Uterus (tissue), 4 donors: ENCODE measurements around the gene CENPQ. TPM values are rescaled to one million over a fixed set of nuclear protein-coding genes. Genes with fewer than 3 reads are reported as not detected.

Experiments
- DNase-seq, 2 donors: peaks; one replicate each; pipeline ENCODE4 v3.0.0-alpha.2; 2019 to 2020
- H3K27ac ChIP-seq, 2 donors: fragments of 200-600 bp; sonication (generic); 1 replicate in 1 of 2; 2 replicates in 1 of 2; pipeline ENCODE4 v1.5.1; 2016 to 2018
- H3K27me3 ChIP-seq, 2 donors: fragments of 200-600 bp; sonication (generic); one replicate each; pipeline ENCODE4 v1.5.1; 2018 to 2019; ENCODE audit warnings: control low read depth in 1 of 2
- H3K36me3 ChIP-seq, 2 donors: fragments of 200-600 bp; sonication (generic); one replicate each; pipeline ENCODE4 v1.5.1; 2019; ENCODE audit warnings: control low read depth in 1 of 2
- H3K4me1 ChIP-seq, 2 donors: fragments of 200-600 bp; sonication (generic); one replicate each; pipeline ENCODE4 v1.5.1; 2018 to 2019; ENCODE audit warnings: control low read depth in 1 of 2
- H3K4me3 ChIP-seq, 2 donors: fragments of 200-600 bp; sonication (generic); 1 replicate in 1 of 2; 2 replicates in 1 of 2; pipeline ENCODE4 v1.5.1; 2018 to 2019; ENCODE audit warnings: mild to moderate bottlenecking in 1 of 2
- H3K9me3 ChIP-seq, 2 donors: fragments of 200-600 bp; sonication (generic); one replicate each; pipeline ENCODE4 v1.5.1; 2019; ENCODE audit warnings: control low read depth in 1 of 2
- POLR2A ChIP-seq, 2 donors: fragments of 450-650 bp; IDR thresholded peaks; one replicate each; pipeline ENCODE4 v1.6.1; 2016; ENCODE audit warnings: antibody characterized with exemption in 2 of 2, mild to moderate bottlenecking in 1 of 2, moderate library complexity in 1 of 2
- intact Hi-C: fragments of 100-400 bp; cut with DNase I; formaldehyde crosslinking; loops from one replicate; pipeline ENCODE4 v1.15.1; 2023; ENCODE audit warnings: low total_unique reads
- total RNA-seq, 4 donors: library from RNA; depleted of rRNA in 3 of 4; stranded (reverse); fragments of >200 nt in 3 of 4; gene quantifications; one replicate each; pipeline versions ENCODE4 v1.1.0 to v1.2.4, GENCODE V29; 2014 to 2023
- TF ChIP-seq, protein P1 (sequence below), 4 experiments: fragments of 200-600 bp in 2 of 4; fragments of 450-650 bp in 2 of 4; sonication (generic) in 2 of 4; IDR thresholded peaks; one replicate each; pipeline ENCODE4 v1.5.1; 2016 to 2019; ENCODE audit warnings: antibody characterized with exemption in 4 of 4, mild to moderate bottlenecking in 2 of 4, moderate library complexity in 1 of 4
- donor health status: DM: yes; HTN: yes; CAD: no.

Gene CENPQ, protein sequence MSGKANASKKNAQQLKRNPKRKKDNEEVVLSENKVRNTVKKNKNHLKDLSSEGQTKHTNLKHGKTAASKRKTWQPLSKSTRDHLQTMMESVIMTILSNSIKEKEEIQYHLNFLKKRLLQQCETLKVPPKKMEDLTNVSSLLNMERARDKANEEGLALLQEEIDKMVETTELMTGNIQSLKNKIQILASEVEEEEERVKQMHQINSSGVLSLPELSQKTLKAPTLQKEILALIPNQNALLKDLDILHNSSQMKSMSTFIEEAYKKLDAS
- 1 to 10 TPM; 1.5 to 9.5 (median 3.4) TPM for total RNA-seq

DNA sequence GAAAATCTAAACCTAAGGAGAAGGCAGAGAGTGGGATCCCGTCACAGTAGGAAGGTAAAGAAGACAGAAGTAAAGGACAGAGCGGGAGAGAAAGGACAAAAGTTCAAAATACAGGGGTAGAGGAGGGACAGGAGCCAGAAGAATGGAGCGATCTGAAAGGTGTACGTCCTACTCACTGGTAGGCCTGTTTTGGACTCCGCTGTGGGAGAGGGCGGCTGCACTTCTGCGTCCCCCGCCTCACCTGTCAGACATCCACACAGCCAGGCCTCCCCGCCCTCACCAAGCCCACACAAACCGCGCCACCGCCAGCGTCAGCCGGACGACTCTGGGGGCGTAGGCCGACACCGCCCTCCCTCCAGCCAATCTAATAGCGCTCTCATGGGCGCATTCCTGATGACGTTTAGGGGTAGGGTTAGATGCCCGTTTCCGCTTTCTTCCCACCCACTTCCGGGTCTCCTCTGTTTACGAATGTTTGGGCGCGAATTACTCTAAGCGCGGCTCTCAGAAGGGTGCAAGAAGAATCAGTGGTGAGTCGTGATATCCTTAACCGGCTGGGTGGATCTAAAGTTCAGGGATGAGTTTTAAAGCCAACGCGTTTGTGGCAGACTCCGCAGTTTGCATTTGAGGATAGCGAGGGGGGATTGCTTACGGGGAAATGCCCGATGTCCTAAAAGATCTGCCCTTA is at the start of gene CENPQ, which contains the start of gene MMUT:
Gene CENPQ (plus strand): TSS at position 444 of the 685 bp plus-strand sequence. CDS start 6,807 bp downstream, outside the sequence.
Gene MMUT (minus strand): TSS at position 327 of the 685 bp plus-strand sequence. CDS start 3,787 bp downstream, outside the sequence.
- H3K4me3 ChIP-seq, result peak within 1 kb of the TSS; percentile 62 to 85
- intact Hi-C loops, result no loop called here
- peak within 1 kb of the TSS; percentile 82 to 88 for H3K27ac ChIP-seq
- DNase-seq, result peak; percentile 89 to 94
- no peaks in the 10 kb centered on the region for H3K27me3 ChIP-seq
- peak; percentile 71 to 75 for TF ChIP-seq POLR2A (IDR thresholded peaks at IDR 0.05)
- TF ChIP-seq, protein P1, sequence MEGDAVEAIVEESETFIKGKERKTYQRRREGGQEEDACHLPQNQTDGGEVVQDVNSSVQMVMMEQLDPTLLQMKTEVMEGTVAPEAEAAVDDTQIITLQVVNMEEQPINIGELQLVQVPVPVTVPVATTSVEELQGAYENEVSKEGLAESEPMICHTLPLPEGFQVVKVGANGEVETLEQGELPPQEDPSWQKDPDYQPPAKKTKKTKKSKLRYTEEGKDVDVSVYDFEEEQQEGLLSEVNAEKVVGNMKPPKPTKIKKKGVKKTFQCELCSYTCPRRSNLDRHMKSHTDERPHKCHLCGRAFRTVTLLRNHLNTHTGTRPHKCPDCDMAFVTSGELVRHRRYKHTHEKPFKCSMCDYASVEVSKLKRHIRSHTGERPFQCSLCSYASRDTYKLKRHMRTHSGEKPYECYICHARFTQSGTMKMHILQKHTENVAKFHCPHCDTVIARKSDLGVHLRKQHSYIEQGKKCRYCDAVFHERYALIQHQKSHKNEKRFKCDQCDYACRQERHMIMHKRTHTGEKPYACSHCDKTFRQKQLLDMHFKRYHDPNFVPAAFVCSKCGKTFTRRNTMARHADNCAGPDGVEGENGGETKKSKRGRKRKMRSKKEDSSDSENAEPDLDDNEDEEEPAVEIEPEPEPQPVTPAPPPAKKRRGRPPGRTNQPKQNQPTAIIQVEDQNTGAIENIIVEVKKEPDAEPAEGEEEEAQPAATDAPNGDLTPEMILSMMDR (IDR thresholded peaks at IDR 0.05), result no peak
- H3K9me3 ChIP-seq, result no peaks in the 10 kb centered on the region
- H3K36me3 ChIP-seq, result no peaks in the 10 kb centered on the region
- H3K4me1 ChIP-seq, result peaks cover 0 to 8% of the 10 kb centered on the region in 2 donors

DNA sequence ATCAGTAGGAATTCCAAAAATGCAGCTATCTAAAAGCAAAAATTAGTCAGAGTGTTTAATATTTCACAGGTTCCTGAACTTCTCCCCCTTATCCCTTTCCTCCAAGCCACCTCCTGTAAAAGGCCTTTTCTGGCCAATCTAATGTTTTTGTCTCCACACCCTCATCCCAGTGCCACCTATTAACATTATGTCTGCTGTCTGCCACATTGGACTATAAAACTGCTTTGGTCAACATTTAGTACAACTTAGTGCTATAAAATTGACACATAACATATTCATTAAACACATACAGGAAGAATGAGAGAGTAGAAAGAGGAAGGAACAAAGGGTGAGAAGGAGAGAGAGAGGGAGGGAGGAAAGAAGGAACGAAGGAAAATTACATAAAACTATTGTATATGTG is 47.8 kb upstream of the CENPQ start:
- no peaks in the 10 kb centered on the region for H3K9me3 ChIP-seq
- intact Hi-C loops, result no loop called here

DNA sequence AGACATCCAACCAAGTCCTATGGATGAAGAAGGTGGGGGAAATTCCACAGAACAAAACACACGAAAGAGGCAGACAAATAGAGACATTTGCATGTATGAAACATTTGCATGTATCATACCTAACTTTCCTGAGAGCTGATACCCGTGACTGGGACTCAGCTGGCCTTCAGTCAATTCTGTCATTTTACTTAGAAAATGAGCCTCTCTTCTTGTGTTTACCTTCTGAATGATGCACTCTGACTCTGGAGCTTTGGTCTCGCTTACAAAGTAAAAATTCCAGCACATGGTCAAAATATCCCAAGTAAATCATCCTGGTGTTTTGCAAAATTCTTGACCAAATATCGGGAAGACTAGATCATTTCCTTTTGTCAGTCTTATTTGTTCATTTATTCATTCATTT is 47.0 kb upstream of the CENPQ start:
- Histone ChIP-seq H3K4me3 (no peak overlapping the region), H3K4me1 (no peaks in the 10 kb centered on the region), H3K9me3 (no peaks in the 10 kb centered on the region), H3K27ac (no peak overlapping the region), H3K27me3 (no peaks in the 10 kb centered on the region), H3K36me3 (no peaks in the 10 kb centered on the region)
- no peak for TF ChIP-seq POLR2A (IDR thresholded peaks at IDR 0.05)
- TF ChIP-seq, protein P1 (IDR thresholded peaks at IDR 0.05), result no peak
- DNase-seq, result no peak
- intact Hi-C loops, result no loop called here

More for the DNA sequence above, 47.8 kb upstream of the CENPQ start:
- TF ChIP-seq, protein P1 (IDR thresholded peaks at IDR 0.05), result no peak
- no peak for TF ChIP-seq POLR2A (IDR thresholded peaks at IDR 0.05)
- DNase-seq, result no peak
- H3K27me3 ChIP-seq, result no peaks in the 10 kb centered on the region
- H3K27ac ChIP-seq, result no peak overlapping the region
- H3K36me3 ChIP-seq, result no peaks in the 10 kb centered on the region
- no peak overlapping the region for H3K4me3 ChIP-seq
- no peaks in the 10 kb centered on the region for H3K4me1 ChIP-seq

DNA sequence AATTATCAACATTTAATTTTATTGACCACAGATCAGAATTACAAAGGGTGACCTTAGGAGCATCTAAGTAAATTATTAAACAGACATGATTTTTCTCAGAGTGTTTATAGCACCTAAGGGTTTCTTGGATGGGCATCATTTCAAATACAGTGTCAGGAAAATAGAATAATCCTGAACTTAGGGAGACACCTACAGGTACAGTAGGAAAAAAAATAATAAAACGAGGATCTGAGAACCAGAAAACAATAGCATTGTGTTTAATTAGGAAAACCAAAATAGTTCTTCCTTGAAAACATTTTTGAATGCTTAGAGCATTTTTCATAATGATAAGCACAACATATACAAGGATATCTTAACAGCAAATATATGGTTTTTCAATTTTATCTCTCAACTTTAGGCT is 39.4 kb upstream of the CENPQ start:
- Histone ChIP-seq H3K4me1 (no peaks in the 10 kb centered on the region), H3K27ac (no peak overlapping the region), H3K27me3 (no peaks in the 10 kb centered on the region), H3K9me3 (no peaks in the 10 kb centered on the region), H3K36me3 (no peaks in the 10 kb centered on the region), H3K4me3 (no peak overlapping the region)
- no peak for DNase-seq
- TF ChIP-seq, protein P1 (IDR thresholded peaks at IDR 0.05), result no peak
- no peak for TF ChIP-seq POLR2A (IDR thresholded peaks at IDR 0.05)
- intact Hi-C loops, result no loop called here

DNA sequence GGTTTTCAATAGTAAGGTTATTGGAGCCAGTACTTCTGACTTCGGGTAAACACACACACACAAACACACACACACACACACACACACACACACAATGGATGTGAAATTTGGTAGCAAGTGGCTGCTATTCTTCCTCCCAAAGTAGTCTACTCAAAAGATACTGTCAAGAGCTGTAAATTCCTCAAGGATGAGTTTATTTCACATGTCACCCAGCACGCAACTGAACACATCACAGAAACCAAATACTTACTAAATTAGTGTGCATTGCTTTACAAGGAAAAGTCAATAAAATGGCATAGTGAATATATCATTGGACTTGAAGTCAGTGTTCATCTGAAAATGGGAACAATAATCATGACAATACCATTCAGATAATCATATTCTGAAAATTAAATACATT is 33.0 kb upstream of the CENPQ start:
- H3K9me3 ChIP-seq, result no peaks in the 10 kb centered on the region
- no peaks in the 10 kb centered on the region for H3K27me3 ChIP-seq
- intact Hi-C loops, result no loop called here
- TF ChIP-seq, protein P1 (IDR thresholded peaks at IDR 0.05), result no peak
- no peak for TF ChIP-seq POLR2A (IDR thresholded peaks at IDR 0.05)
- no peak for DNase-seq
- H3K4me3 ChIP-seq, result no peak overlapping the region
- no peaks in the 10 kb centered on the region for H3K4me1 ChIP-seq
- no peak overlapping the region for H3K27ac ChIP-seq
- no peaks in the 10 kb centered on the region for H3K36me3 ChIP-seq
